GM04504 (cell line): ENCODE data around the gene NFYA.

Source experiments
- DNase-seq: peaks from one replicate; pipeline ENCODE4 v3.0.0-alpha.2; 2012; ENCODE audit warnings: low read depth

Gene NFYA

GRCh38 chr6:41072836-41073202 is at the start of gene NFYA:
TSS of gene NFYA (plus strand) at chr6:41072974. CDS start at chr6:41079090, 6,116 bp downstream.
- DNase-seq, result no peak

- DNase-seq, result no peak
These were observed 49.7 kb upstream of the NFYA start for GRCh38 chr6:41023114-41023513.

GRCh38 chr6:41025966-41026530 is 46.7 kb upstream of the NFYA start:
- DNase-seq, result no peak

- DNase-seq, result no peak
These were observed 45.5 kb upstream of the NFYA start for GRCh38 chr6:41027241-41027640.

GRCh38 chr6:41027799-41028560 is 44.8 kb upstream of the NFYA start:
- DNase-seq, result no peak

- no peak for DNase-seq
These were observed 44.0 kb upstream of the NFYA start for GRCh38 chr6:41028561-41029412.

GRCh38 chr6:41032830-41033229 is 39.9 kb upstream of the NFYA start:
- no peak for DNase-seq

GRCh38 chr6:41033776-41034175 is 39.0 kb upstream of the NFYA start:
- no peak for DNase-seq

- DNase-seq, result no peak
These were observed 36.6 kb upstream of the NFYA start for GRCh38 chr6:41036186-41036585.

- no peak for DNase-seq
These were observed 36.2 kb upstream of the NFYA start for GRCh38 chr6:41036601-41037000.

GRCh38 chr6:41037107-41037900 is 35.5 kb upstream of the NFYA start:
- DNase-seq, result no peak

- DNase-seq, result no peak
These were observed 34.6 kb upstream of the NFYA start for GRCh38 chr6:41038205-41038604.

- DNase-seq, result no peak
These were observed 33.4 kb upstream of the NFYA start, which contains the start of gene UNC5CL for GRCh38 chr6:41039060-41039998. TSS of gene UNC5CL (minus strand) at chr6:41039221. CDS start at chr6:41035074, 4,147 bp downstream.

- no peak for DNase-seq
These were observed 32.5 kb upstream of the NFYA start for GRCh38 chr6:41040101-41040939.

GRCh38 chr6:41040940-41041536 is 31.7 kb upstream of the NFYA start:
- no peak for DNase-seq

GRCh38 chr6:41042226-41043055 is 30.3 kb upstream of the NFYA start, which contains the start of gene TSPO2:
TSS of gene TSPO2 (plus strand) at chr6:41042467. CDS start at chr6:41042986, 519 bp downstream.
- DNase-seq, result no peak

- DNase-seq, result no peak
These were observed 29.6 kb upstream of the NFYA start for GRCh38 chr6:41043151-41043550.

GRCh38 chr6:41045664-41046063 is 27.1 kb upstream of the NFYA start:
- DNase-seq, result no peak

GRCh38 chr6:41046084-41046483 is 26.7 kb upstream of the NFYA start:
- DNase-seq, result no peak
